H1 (cell line): ENCODE data around the gene FOXC2. TPM values are rescaled to one million over a fixed set of nuclear protein-coding genes. Genes with fewer than 3 reads are reported as not detected.

Experiments
- CTCF ChIA-PET: fragments of 300-600 bp; sonication (Branson Sonifier 250); formaldehyde crosslinking; loops from one replicate; lab custom pipeline; 2021; ENCODE audit not compliant: partially characterized antibody; lab: Charles Lee
- POLR2A ChIA-PET: fragments of 300-600 bp; sonication (Branson Sonifier 250); formaldehyde crosslinking; loops from one replicate; lab custom pipeline; 2021; ENCODE audit warnings: inconsistent platforms; ENCODE audit not compliant: partially characterized antibody; lab: Charles Lee
- DNase-seq, 2 experiments: peaks; one replicate each; pipeline versions ENCODE4 v3.0.0 to v3.0.0-alpha.2; 2010 to 2022; ENCODE audit warnings: low spot score in 2 of 2, low read depth in 1 of 2, mixed read lengths in 1 of 2
- FAIRE-seq: peaks from 2 replicates; lab custom pipeline; 2011; peaks lifted over from hg19 to GRCh38; lab: Jason Lieb, UNC
- H2AFZ ChIP-seq: 2 replicates; pipeline ENCODE4 v1.8.1; 2012; ENCODE audit warnings: low read length, inconsistent platforms
- H2AK5ac ChIP-seq: 2 replicates; pipeline ENCODE4 v1.6.1; 2013; ENCODE audit warnings: low read depth, low read length
- H2BK120ac ChIP-seq: replicated peaks from 2 replicates; pipeline ENCODE3; 2013; ENCODE audit warnings: low read depth, low read length, inconsistent platforms
- H2BK12ac ChIP-seq: 2 replicates; pipeline ENCODE4 v1.6.1; 2013; ENCODE audit warnings: low read depth, low read length
- H2BK15ac ChIP-seq: 2 replicates; pipeline ENCODE4 v1.6.1; 2013; ENCODE audit warnings: low read length
- H2BK20ac ChIP-seq: 2 replicates; pipeline ENCODE4 v1.6.1; 2013; ENCODE audit warnings: low read length
- H2BK5ac ChIP-seq: 2 replicates; pipeline ENCODE4 v1.6.1; 2013; ENCODE audit warnings: low read depth, low read length
- H3K14ac ChIP-seq: 2 replicates; pipeline ENCODE4 v1.6.1; 2013; ENCODE audit warnings: inconsistent platforms; ENCODE audit not compliant: insufficient read length
- H3K18ac ChIP-seq: 2 replicates; pipeline ENCODE4 v1.6.1; 2013; ENCODE audit warnings: low read length; ENCODE audit errors: extremely low read depth
- H3K23ac ChIP-seq: 2 replicates; pipeline ENCODE4 v1.6.1; 2013; ENCODE audit warnings: inconsistent platforms; ENCODE audit not compliant: insufficient read length
- H3K23me2 ChIP-seq: 2 replicates; pipeline ENCODE4 v1.6.1; 2013; ENCODE audit warnings: low read depth, low read length
- H3K27ac ChIP-seq: 2 replicates; pipeline ENCODE4 v1.6.1; 2011; ENCODE audit warnings: low read depth, low read length, inconsistent platforms
- H3K27me3 ChIP-seq, 4 experiments: replicated peaks in 1 of 4; 1 replicate in 1 of 4; 2 replicates in 3 of 4; pipeline versions ENCODE4 v1.6.1 to v1.8.1; 2011 to 2013; ENCODE audit warnings: low read length in 3 of 4, mild to moderate bottlenecking in 3 of 4, inconsistent platforms in 2 of 4, mixed read lengths in 2 of 4, moderate library complexity in 1 of 4; ENCODE audit not compliant: control insufficient read depth in 3 of 4, insufficient read depth in 3 of 4; ENCODE audit errors: extremely low read depth in 1 of 4
- H3K36me3 ChIP-seq, 4 experiments: 2 replicates each; pipeline versions ENCODE4 v1.6.1 to v1.8.1; 2011 to 2013; ENCODE audit warnings: mild to moderate bottlenecking in 4 of 4, low read length in 3 of 4, moderate library complexity in 2 of 4, control low read depth in 1 of 4, inconsistent platforms in 1 of 4; ENCODE audit not compliant: insufficient read depth in 4 of 4, control insufficient read depth in 2 of 4
- H3K4ac ChIP-seq: replicated peaks from 2 replicates; pipeline ENCODE3; 2013; ENCODE audit warnings: low read length, low read depth, mixed read lengths, inconsistent platforms; ENCODE audit not compliant: insufficient read length
- H3K4me1 ChIP-seq, 4 experiments: replicated peaks in 1 of 4; 1 replicate in 1 of 4; 2 replicates in 3 of 4; pipeline versions ENCODE4 v1.6.1 to v1.8.1; 2011 to 2013; ENCODE audit warnings: low read length in 3 of 4, inconsistent platforms in 2 of 4, mixed read lengths in 1 of 4; ENCODE audit not compliant: insufficient read depth in 4 of 4, control insufficient read depth in 3 of 4
- H3K4me2 ChIP-seq, 2 experiments: 2 replicates each; pipeline versions ENCODE4 v1.6.1 to v1.8.1; 2011 to 2013; ENCODE audit warnings: low read depth in 2 of 2, low read length in 2 of 2, control low read depth in 1 of 2, inconsistent platforms in 1 of 2, mild to moderate bottlenecking in 1 of 2; ENCODE audit not compliant: insufficient read depth in 1 of 2
- H3K4me3 ChIP-seq, 4 experiments: fragments of 200-600, 300-600 bp in 1 of 4; sonication (generic), shearing (Covaris generic), sonication (Bioruptor Twin) in 1 of 4; 2 replicates each; pipeline versions ENCODE4 v1.5.1 to v1.8.1; 2011 to 2016; ENCODE audit warnings: low read length in 4 of 4, low read depth in 3 of 4, control low read depth in 2 of 4, inconsistent platforms in 2 of 4, mild to moderate bottlenecking in 2 of 4, mixed read lengths in 1 of 4, moderate library complexity in 1 of 4; ENCODE audit not compliant: insufficient read depth in 2 of 4; ENCODE audit errors: extremely low read depth in 1 of 4
- H3K56ac ChIP-seq: replicated peaks from 2 replicates; pipeline ENCODE3; 2013; ENCODE audit warnings: low read depth, mild to moderate bottlenecking, mixed read lengths, low read length, inconsistent platforms; ENCODE audit not compliant: insufficient read length
- H3K79me1 ChIP-seq: 2 replicates; pipeline ENCODE4 v1.6.1; 2013; ENCODE audit warnings: low read depth, low read length, control low read depth
- H3K79me2 ChIP-seq, 2 experiments: 2 replicates each; pipeline versions ENCODE4 v1.6.1 to v1.8.1; 2012 to 2013; ENCODE audit warnings: low read length in 2 of 2, mild to moderate bottlenecking in 2 of 2, inconsistent platforms in 1 of 2; ENCODE audit not compliant: insufficient read depth in 2 of 2, control insufficient read depth in 1 of 2
- H3K9ac ChIP-seq, 4 experiments: replicated peaks in 1 of 4; 1 replicate in 1 of 4; 2 replicates in 3 of 4; pipeline versions ENCODE4 v1.6.1 to v1.8.1; 2011 to 2013; ENCODE audit warnings: low read depth in 3 of 4, low read length in 3 of 4, control low read depth in 2 of 4, mild to moderate bottlenecking in 2 of 4, moderate library complexity in 2 of 4, inconsistent platforms in 1 of 4; ENCODE audit errors: extremely low read depth in 1 of 4
- H3K9me3 ChIP-seq, 2 experiments: 2 replicates each; pipeline versions ENCODE4 v1.6.1 to v1.8.1; 2012 to 2013; ENCODE audit warnings: mild to moderate bottlenecking in 2 of 2, moderate library complexity in 2 of 2, control low read depth in 1 of 2, inconsistent platforms in 1 of 2, low read depth in 1 of 2, low read length in 1 of 2, mixed read lengths in 1 of 2; ENCODE audit not compliant: insufficient read depth in 2 of 2
- H4K20me1 ChIP-seq, 2 experiments: replicated peaks in 1 of 2; 2 replicates each; pipeline versions ENCODE3 to v1.8.1; 2011 to 2013; ENCODE audit warnings: inconsistent platforms in 2 of 2, low read length in 2 of 2, mild to moderate bottlenecking in 1 of 2; ENCODE audit not compliant: insufficient read depth in 2 of 2, control insufficient read depth in 1 of 2
- H4K5ac ChIP-seq: 2 replicates; pipeline ENCODE4 v1.6.1; 2013; ENCODE audit warnings: low read length, low read depth, mixed read lengths, inconsistent platforms; ENCODE audit not compliant: insufficient read length
- H4K8ac ChIP-seq: 2 replicates; pipeline ENCODE4 v1.8.0; 2013; ENCODE audit warnings: mild to moderate bottlenecking, moderate library complexity, low read length, inconsistent platforms; ENCODE audit not compliant: insufficient read depth; ENCODE audit errors: extremely low read depth
- H4K91ac ChIP-seq: replicated peaks from 2 replicates; pipeline ENCODE3; 2013; ENCODE audit warnings: low read length, mixed read lengths, inconsistent platforms; ENCODE audit not compliant: insufficient read length
- BRCA1 ChIP-seq: IDR thresholded peaks from 2 replicates; pipeline ENCODE4 v1.6.1; 2012; ENCODE audit warnings: low read depth, low read length, improper control_type of control experiment
- NANOG ChIP-seq: IDR thresholded peaks from 2 replicates; pipeline ENCODE4 v1.6.1; 2011; ENCODE audit warnings: low read length, low read depth, mild to moderate bottlenecking, inconsistent platforms; ENCODE audit not compliant: insufficient read depth, poor library complexity, severe bottlenecking
- RAD21 ChIP-seq, 2 experiments: IDR thresholded peaks in 1 of 2; conservative IDR thresholded peaks in 1 of 2; 2 replicates each; pipeline ENCODE4 v1.6.1; 2011; ENCODE audit warnings: low read depth in 2 of 2, low read length in 2 of 2, improper control_type of control experiment in 1 of 2, inconsistent platforms in 1 of 2, mild to moderate bottlenecking in 1 of 2, moderate library complexity in 1 of 2
- TEAD4 ChIP-seq: IDR thresholded peaks from 2 replicates; pipeline ENCODE4 v1.6.1; 2012; ENCODE audit warnings: low read depth, low read length, inconsistent platforms, mixed read lengths
- USF2 ChIP-seq: IDR thresholded peaks from 2 replicates; pipeline ENCODE4 v1.6.1; 2011; ENCODE audit warnings: low read length, improper control_type of control experiment
- WGBS, 2 experiments: shearing (Covaris generic) in 1 of 2; methylation state at CpG; one replicate each; pipeline versions ENCODE4 v1.1.6 to v1.1.7; 2013 to 2015; ENCODE audit warnings: low lambda C conversion rate in 2 of 2, mixed read lengths in 2 of 2, inconsistent platforms in 1 of 2, low coverage in 1 of 2, missing lambda C conversion rate in 1 of 2; ENCODE audit not compliant: insufficient replicate concordance in 2 of 2, insufficient coverage in 1 of 2, insufficient read length in 1 of 2; ENCODE audit errors: extremely low coverage in 1 of 2, missing lambda C conversion rate in 1 of 2; 5-methylcytosine and 5-hydroxymethylcytosine counted together
- polyA plus RNA-seq, 7 experiments: library from polyadenylated mRNA; depleted of rRNA in 3 of 7; stranded (reverse) in 5 of 7; unstranded in 2 of 7; fragments of >200 nt in 5 of 7; fragments of 200-250 nt in 2 of 7; gene quantifications; 1 replicate in 5 of 7; 2 replicates in 1 of 7; 4 replicates in 1 of 7; pipeline versions ENCODE4 v1.2.1 to v1.2.3, GENCODE V29; 2011 to 2013; ENCODE audit warnings: missing spikeins in 2 of 7, mixed read lengths in 2 of 7
- total RNA-seq: library from RNA; stranded (reverse); fragmentation: NEBNext Ultra II Directional; extraction: Animal tissue kit (Norgen Biotek cat#: 25700); gene quantifications from 2 replicates; pipeline ENCODE4 v1.2.1, GENCODE V29; 2021

The FOXC2 gene
- total and polyA plus RNA-seq, 2 of the 8 experiments (the other 6 are each of a cell fraction or from before 2014, with no cell fraction given): 0.09 TPM; not detected in 1

DNA sequence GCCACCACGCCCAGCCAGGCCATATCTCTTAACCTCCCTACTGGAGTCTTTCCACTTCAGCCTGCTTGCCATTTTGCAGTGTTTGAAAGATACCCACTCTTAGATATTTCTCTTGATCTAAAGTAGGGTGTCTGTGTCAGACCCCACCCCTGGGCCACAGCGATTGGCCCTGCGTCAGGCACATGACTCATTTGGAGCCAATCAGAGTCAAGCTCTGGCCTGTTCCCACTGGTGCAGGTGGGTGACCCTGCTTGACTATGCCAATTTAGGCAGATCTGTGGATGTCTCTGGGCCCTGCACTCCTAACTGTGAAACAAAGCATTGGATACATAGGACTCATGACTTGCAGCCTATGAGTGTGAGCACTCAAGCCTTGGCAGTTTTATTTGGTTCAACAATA, 39.3 kb downstream of the FOXC2 start:
- Histone ChIP-seq H3K27ac (no peak overlapping the region), H3K27me3 (no peaks in the 10 kb centered on the region), H3K4me2 (no peak overlapping the region), H3K9me3 (no peaks in the 10 kb centered on the region), H4K5ac (no peak overlapping the region), H2BK5ac (no peak overlapping the region), H2BK12ac (no peak overlapping the region), H3K36me3 (no peaks in the 10 kb centered on the region), H3K18ac (no peak overlapping the region), H3K9ac (no peak overlapping the region), H2BK20ac (no peak overlapping the region), H3K23me2 (no peaks in the 10 kb centered on the region), H3K4ac (no peak overlapping the region), H2BK120ac (no peak overlapping the region), H4K8ac (no peak overlapping the region), H4K20me1 (no peaks in the 10 kb centered on the region), H2AFZ (no peak overlapping the region), H3K4me1 (no peaks in the 10 kb centered on the region), H3K23ac (no peak overlapping the region), H3K56ac (no peak overlapping the region), H3K79me2 (no peaks in the 10 kb centered on the region), H3K79me1 (no peaks in the 10 kb centered on the region), H2AK5ac (no peak overlapping the region), H3K4me3 (no peak overlapping the region), H2BK15ac (no peak overlapping the region), H4K91ac (no peak overlapping the region), H3K14ac (no peak overlapping the region)
- FAIRE-seq (no peak), DNase-seq (no peak)
- 96% methylated on average over 3 of the region's 3 CpGs; no CpG with 5 or more reads in 1 of the 2 experiments for WGBS, 2 experiments
- CTCF ChIA-PET: no interaction called here
- TF ChIP-seq BRCA1 (no peak), USF2 (no peak), NANOG (no peak), TEAD4 (no peak), RAD21 (IDR thresholded peaks at IDR 0.05 in 1 of 2, conservative IDR thresholded peaks at IDR 0.05 in 1 of 2; ENCODE audit: low read depth in 2 of 2, low read length in 2 of 2) (no peak)
- POLR2A ChIA-PET: no interaction called here
